ENCODE results near the gene IFT88. TPM values are rescaled to one million over a fixed set of nuclear protein-coding genes. Genes with fewer than 3 reads are reported as not detected.

IFT88 gene
- total and polyA plus RNA-seq, 2 of the 8 experiments (the other 6 are each of a cell fraction or from before 2014, with no cell fraction given): 1.7 to 5.8 TPM

- WGBS, 2 experiments (ENCODE audit: extremely low coverage in 1 of 2, insufficient coverage in 1 of 2, insufficient read length in 1 of 2, insufficient replicate concordance in 2 of 2, low coverage in 1 of 2, low lambda C conversion rate in 2 of 2, missing lambda C conversion rate in 1 of 2): 96% methylated on average over 1 of the region's 1 CpG; no CpG with 5 or more reads in 1 of the 2 experiments
- FAIRE-seq (no peak), DNase-seq (ENCODE audit: low read depth in 1 of 2, low spot score in 2 of 2) (no peak)
- H3K18ac ChIP-seq (ENCODE audit: extremely low read depth, low read length): no peak overlapping the region
- TF ChIP-seq POLR2AphosphoS5 (IDR thresholded peaks at IDR 0.05; ENCODE audit: low read depth, low read length) (no peak), ASH2L (IDR thresholded peaks at IDR 0.05; ENCODE audit: low read length) (no peak), CBX5 (IDR thresholded peaks at IDR 0.05; ENCODE audit: low read depth, low read length) (no peak), RXRA (IDR thresholded peaks at IDR 0.05; ENCODE audit: insufficient read depth, low read depth, low read length) (no peak), ATF2 (IDR thresholded peaks at IDR 0.05; ENCODE audit: low read length) (no peak), SP1 (IDR thresholded peaks at IDR 0.05; ENCODE audit: low read depth, low read length) (no peak), HDAC6 (IDR thresholded peaks at IDR 0.05; ENCODE audit: low read depth, low read length) (no peak), SP4 (IDR thresholded peaks at IDR 0.05; ENCODE audit: low read length) (no peak), CEBPB (IDR thresholded peaks at IDR 0.05; ENCODE audit: low read depth, low read length) (no peak), SIRT6 (IDR thresholded peaks at IDR 0.05; ENCODE audit: low read length) (no peak), EZH2 (IDR thresholded peaks at IDR 0.05; ENCODE audit: low read depth, low read length, severe bottlenecking) (no peak), NANOG (IDR thresholded peaks at IDR 0.05; ENCODE audit: insufficient read depth, low read depth, low read length, poor library complexity, severe bottlenecking) (no peak)
- H2BK15ac ChIP-seq (ENCODE audit: low read length): no peak overlapping the region
- no peaks in the 10 kb centered on the region; a peak in 1 of 7 replicates for H3K4me1 ChIP-seq (replicated peaks in 1 of 4; ENCODE audit: control insufficient read depth in 3 of 4, insufficient read depth in 4 of 4, low read length in 3 of 4)
- H3K14ac ChIP-seq (ENCODE audit: insufficient read length): no peak overlapping the region
- H3K79me1 ChIP-seq (ENCODE audit: low read depth, low read length): no peaks in the 10 kb centered on the region
- H3K36me3 ChIP-seq (ENCODE audit: control insufficient read depth in 2 of 4, insufficient read depth in 4 of 4, low read length in 3 of 4): no peaks in the 10 kb centered on the region
- no peak overlapping the region for H4K5ac ChIP-seq (ENCODE audit: insufficient read length, low read depth, low read length)
- peaks cover 6% of the 10 kb centered on the region for H3K23me2 ChIP-seq (ENCODE audit: low read depth, low read length)
- H3K9me3 ChIP-seq (ENCODE audit: insufficient read depth in 2 of 2, low read depth in 1 of 2, low read length in 1 of 2): no peaks in the 10 kb centered on the region
- H2AK5ac ChIP-seq (ENCODE audit: low read depth, low read length): no peak overlapping the region
- no peaks in the 10 kb centered on the region; a peak in 1 of 7 replicates for H3K27me3 ChIP-seq (replicated peaks in 1 of 4; ENCODE audit: control insufficient read depth in 3 of 4, extremely low read depth in 1 of 4, insufficient read depth in 3 of 4, low read length in 3 of 4)
- no peaks in the 10 kb centered on the region for H3K79me2 ChIP-seq (ENCODE audit: control insufficient read depth in 1 of 2, insufficient read depth in 2 of 2, low read length in 2 of 2)
- H2BK120ac ChIP-seq (replicated peaks; ENCODE audit: low read depth, low read length): no peak overlapping the region
- no peak overlapping the region for H3K27ac ChIP-seq (ENCODE audit: low read depth, low read length)
- no peak overlapping the region for H3K56ac ChIP-seq (replicated peaks; ENCODE audit: insufficient read length, low read depth, low read length)
- H4K8ac ChIP-seq (ENCODE audit: extremely low read depth, insufficient read depth, low read length): no peak overlapping the region
- no peak overlapping the region for H4K91ac ChIP-seq (replicated peaks; ENCODE audit: insufficient read length, low read length)
- no peak overlapping the region for H3K9ac ChIP-seq (replicated peaks in 1 of 4; ENCODE audit: extremely low read depth in 1 of 4, low read depth in 3 of 4, low read length in 3 of 4)
- H3K4me2 ChIP-seq (ENCODE audit: insufficient read depth in 1 of 2, low read depth in 2 of 2, low read length in 2 of 2): no peak overlapping the region
- no peak overlapping the region for H3K4ac ChIP-seq (replicated peaks; ENCODE audit: insufficient read length, low read depth, low read length)
- no peak overlapping the region for H2BK5ac ChIP-seq (ENCODE audit: low read depth, low read length)
- no peak overlapping the region for H2BK12ac ChIP-seq (ENCODE audit: low read depth, low read length)
- no peak overlapping the region for H3K23ac ChIP-seq (ENCODE audit: insufficient read length)
- no peak overlapping the region for H2BK20ac ChIP-seq (ENCODE audit: low read length)
- H2AFZ ChIP-seq (ENCODE audit: low read length): no peak overlapping the region
- POLR2A ChIA-PET (ENCODE audit: partially characterized antibody): no interaction called here
- no peak overlapping the region for H3K4me3 ChIP-seq (ENCODE audit: extremely low read depth in 1 of 4, insufficient read depth in 2 of 4, low read depth in 3 of 4, low read length in 4 of 4)
- H4K20me1 ChIP-seq (replicated peaks in 1 of 2; ENCODE audit: control insufficient read depth in 1 of 2, insufficient read depth in 2 of 2, low read length in 2 of 2): peaks cover 0 to 1% of the 10 kb centered on the region in 2 experiments
- CTCF ChIA-PET (ENCODE audit: partially characterized antibody): no interaction called here
Measured at GRCh38 chr13:20570517-20570916, 3.6 kb downstream of the IFT88 start.

Measured in H1 (cell line).